Mesodermal cell (in vitro differentiated cells): ENCODE measurements around the gene MAP3K5.

ENCODE experiments used
- H3K27ac ChIP-seq: 2 replicates; pipeline ENCODE4 v1.7.0; 2013; ENCODE audit warnings: mild to moderate bottlenecking, low read depth, low read length, moderate library complexity; ENCODE audit not compliant: severe bottlenecking
- H3K36me3 ChIP-seq: 2 replicates; pipeline ENCODE4 v1.7.1; 2013; ENCODE audit warnings: mild to moderate bottlenecking, low read length, moderate library complexity; ENCODE audit not compliant: control insufficient read depth, insufficient read depth
- H3K4me1 ChIP-seq: one replicate; pipeline ENCODE4 v1.7.1; 2013; ENCODE audit warnings: mild to moderate bottlenecking, low read length; ENCODE audit not compliant: insufficient read depth, control insufficient read depth, poor library complexity, severe bottlenecking
- H3K4me3 ChIP-seq: 2 replicates; pipeline ENCODE4 v1.7.0; 2013; ENCODE audit warnings: low read length, control low read depth, mild to moderate bottlenecking; ENCODE audit not compliant: insufficient read depth, poor library complexity, severe bottlenecking; ENCODE audit errors: extremely low read depth
- H3K9me3 ChIP-seq: 2 replicates; pipeline ENCODE4 v1.7.1; 2013; ENCODE audit warnings: mild to moderate bottlenecking, low read length, moderate library complexity; ENCODE audit not compliant: control insufficient read depth
- WGBS, 2 experiments: methylation state at CpG; one replicate each; pipeline ENCODE4 v1.1.5; 2013; ENCODE audit warnings: missing lambda C conversion rate in 2 of 2; ENCODE audit not compliant: insufficient coverage in 2 of 2; 5-methylcytosine and 5-hydroxymethylcytosine counted together

Gene MAP3K5

DNA sequence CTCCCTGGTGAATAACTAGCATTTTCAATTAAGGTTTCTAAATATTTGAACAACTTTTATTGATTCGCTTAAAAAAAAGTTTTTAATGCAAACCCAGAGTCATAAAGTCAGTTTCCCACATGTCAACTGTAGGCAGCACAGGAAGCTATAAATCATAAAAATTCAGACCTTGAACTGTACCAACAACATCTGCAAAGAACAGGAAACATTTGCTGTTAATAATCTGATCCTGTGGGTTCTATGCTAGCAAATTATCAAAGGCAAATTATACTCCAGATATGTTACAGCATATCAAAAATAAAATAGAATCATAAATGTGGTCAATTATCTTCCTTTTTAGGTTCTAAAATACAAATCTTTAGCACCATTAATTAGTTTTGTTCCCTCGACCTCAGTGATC, 225.4 kb downstream of the MAP3K5 start:
- Histone ChIP-seq H3K9me3 (peaks cover 17% of the 10 kb centered on the region), H3K4me3 (no peak overlapping the region), H3K4me1 (no peaks in the 10 kb centered on the region), H3K27ac (no peak overlapping the region), H3K36me3 (no peaks in the 10 kb centered on the region)
- 83 to 88% methylated on average over 1 to 2 of the region's 2 CpGs for WGBS, 2 experiments

DNA sequence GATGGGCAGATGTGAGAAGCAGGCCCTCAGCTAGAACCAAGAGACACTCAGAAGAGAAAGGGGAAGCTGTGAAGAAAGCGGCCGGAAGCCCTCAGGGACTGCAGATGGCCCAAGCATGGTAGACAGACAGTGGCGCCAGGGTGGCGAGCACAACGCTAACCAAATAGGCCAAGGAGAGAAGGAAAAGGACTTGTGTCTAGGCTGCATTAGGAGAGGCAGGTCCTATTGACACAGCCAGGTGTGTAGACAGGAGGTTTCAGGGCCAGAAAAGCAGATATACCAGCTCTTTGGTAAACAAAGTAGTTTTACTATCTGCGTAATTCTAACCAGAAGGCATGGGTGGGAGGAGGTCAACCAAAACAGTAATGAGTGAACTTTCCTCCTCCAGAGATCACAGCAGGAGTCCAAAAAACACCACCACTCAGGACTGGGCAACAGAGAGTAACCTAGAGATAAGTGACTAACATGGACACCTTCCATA, 226.2 kb downstream of the MAP3K5 start:
- 96 to 100% methylated on average over 5 of the region's 6 CpGs for WGBS, 2 experiments

DNA sequence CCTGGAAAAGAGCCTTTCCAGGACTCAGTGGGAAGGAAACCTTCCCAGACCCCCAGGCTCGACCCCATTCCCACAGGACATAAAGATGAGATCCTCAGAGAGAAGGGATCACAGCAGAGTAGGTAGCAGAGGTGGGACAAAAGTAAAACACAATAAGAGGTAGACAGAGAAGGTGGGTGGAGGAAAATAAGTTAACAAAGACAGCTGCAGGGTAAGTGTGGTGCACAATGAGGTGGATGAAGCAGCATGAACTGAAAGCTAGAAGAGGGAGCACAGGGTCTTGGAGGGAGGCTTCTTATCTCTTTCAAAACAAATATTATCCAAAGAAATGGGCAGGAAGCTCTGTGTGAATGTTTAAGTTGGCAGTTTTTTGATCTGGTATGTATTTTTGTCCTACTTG, 228.1 kb downstream of the MAP3K5 start:
- Histone ChIP-seq H3K4me1 (no peaks in the 10 kb centered on the region), H3K9me3 (no peaks in the 10 kb centered on the region), H3K36me3 (no peaks in the 10 kb centered on the region), H3K27ac (no peak overlapping the region), H3K4me3 (no peak overlapping the region)
- WGBS, 2 experiments = no CpG with 5 or more reads among the region's 1 CpG

More for the DNA sequence above, 226.2 kb downstream of the MAP3K5 start:
- H3K36me3 ChIP-seq = no peaks in the 10 kb centered on the region
- no peak overlapping the region for H3K4me3 ChIP-seq
- H3K27ac ChIP-seq = no peak overlapping the region
- H3K9me3 ChIP-seq = peaks cover 9% of the 10 kb centered on the region
- no peaks in the 10 kb centered on the region for H3K4me1 ChIP-seq

DNA sequence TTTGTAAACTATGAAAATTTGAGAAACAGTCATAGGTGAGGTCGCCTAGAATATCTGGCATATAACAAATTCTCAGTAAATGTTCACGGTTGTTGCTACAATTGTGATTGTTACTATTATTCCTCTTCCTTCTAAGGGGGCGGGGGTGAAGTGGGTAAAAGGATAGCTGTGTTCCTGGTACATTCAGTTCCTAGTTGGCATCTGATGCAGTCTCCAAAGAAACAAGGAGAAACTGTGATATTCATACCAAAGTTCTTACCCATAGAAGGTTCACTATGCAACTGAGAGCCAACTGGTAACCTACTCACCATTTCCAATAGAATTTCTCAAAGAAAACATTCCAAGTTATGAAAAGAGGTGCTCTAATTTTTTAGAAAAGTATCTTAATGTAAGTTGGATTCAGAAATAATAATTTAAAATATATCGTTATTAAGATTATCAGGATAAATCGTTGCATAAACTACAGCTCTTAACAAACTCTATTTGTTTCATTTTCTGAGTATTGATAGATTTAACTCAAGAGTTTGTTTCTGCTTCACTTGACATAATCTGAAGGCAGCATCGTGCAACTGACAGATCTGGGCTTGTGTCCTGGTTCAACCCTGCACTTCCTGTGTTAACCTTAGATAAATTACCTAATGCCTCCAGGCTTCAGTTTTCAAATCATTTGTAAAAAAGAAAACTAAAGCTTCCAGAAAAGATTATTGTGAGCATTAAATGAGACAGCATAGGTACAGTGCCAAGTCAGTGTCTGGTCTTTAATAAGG, 228.7 kb downstream of the MAP3K5 start:
- Histone ChIP-seq H3K36me3 (no peaks in the 10 kb centered on the region), H3K4me1 (no peaks in the 10 kb centered on the region), H3K4me3 (no peak overlapping the region), H3K9me3 (no peaks in the 10 kb centered on the region), H3K27ac (no peak overlapping the region)
- 100% methylated on average over 1 of the region's 6 CpGs; no CpG with 5 or more reads in 1 of the 2 experiments for WGBS, 2 experiments

DNA sequence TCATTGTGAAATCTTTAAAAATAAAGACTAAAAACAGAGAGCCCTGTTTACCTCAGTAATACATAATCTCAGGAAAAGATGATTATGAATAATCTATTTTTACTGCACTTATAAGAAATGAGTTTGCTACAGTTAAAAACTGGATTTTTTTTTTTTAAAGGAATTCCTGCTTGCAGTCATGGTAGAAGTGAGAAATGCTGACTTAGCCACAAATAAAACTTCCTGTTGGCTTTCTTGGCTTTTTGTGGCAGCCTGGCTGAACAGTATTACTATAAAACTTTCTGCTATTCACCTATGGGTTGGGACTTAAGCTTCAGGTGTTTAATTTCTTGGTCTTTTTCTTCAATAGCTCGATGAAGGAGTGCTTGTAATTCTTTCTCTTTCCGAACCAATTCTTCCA, 230.1 kb downstream of the MAP3K5 start:
- H3K27ac ChIP-seq = no peak overlapping the region
- H3K4me3 ChIP-seq = no peak overlapping the region
- no peaks in the 10 kb centered on the region for H3K9me3 ChIP-seq
- H3K4me1 ChIP-seq = no peaks in the 10 kb centered on the region
- no CpG with 5 or more reads among the region's 2 CpGs for WGBS, 2 experiments
- no peaks in the 10 kb centered on the region for H3K36me3 ChIP-seq

DNA sequence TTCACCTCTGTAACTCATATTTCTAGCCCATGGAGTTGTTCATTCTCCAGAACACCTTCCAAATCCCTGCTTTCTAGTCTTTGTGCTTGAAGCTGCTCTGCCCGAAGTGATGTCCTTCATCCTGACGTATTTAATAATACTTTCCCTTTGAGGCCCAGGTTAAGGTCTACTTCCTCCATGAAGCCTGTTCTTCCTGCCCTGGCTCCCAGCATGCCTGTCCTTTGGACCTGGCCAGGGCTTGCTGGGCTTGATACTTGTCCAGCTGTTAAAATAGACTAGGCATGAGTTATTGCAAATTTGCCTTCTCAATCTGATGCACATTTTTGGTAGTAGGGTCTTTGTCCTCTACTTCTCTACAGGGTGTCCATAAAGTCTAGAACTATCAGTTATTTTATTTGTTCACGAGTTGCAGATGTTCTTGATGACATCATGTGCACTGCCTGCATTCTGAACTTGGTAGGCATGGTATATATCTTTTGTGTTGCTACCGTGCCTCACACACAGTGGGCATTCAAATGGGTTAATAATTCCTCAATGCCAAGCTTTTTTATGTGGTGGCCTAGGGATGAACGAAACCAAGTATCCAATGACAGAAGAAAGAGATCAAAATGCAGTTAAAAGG, 239.0 kb downstream of the MAP3K5 start:
- WGBS, 2 experiments = 87 to 92% methylated on average over 4 of the region's 5 CpGs
- H3K4me1 ChIP-seq = peaks cover 14% of the 10 kb centered on the region
- no peak overlapping the region for H3K4me3 ChIP-seq
- no peak overlapping the region for H3K27ac ChIP-seq
- H3K9me3 ChIP-seq = no peaks in the 10 kb centered on the region
- H3K36me3 ChIP-seq = no peaks in the 10 kb centered on the region

DNA sequence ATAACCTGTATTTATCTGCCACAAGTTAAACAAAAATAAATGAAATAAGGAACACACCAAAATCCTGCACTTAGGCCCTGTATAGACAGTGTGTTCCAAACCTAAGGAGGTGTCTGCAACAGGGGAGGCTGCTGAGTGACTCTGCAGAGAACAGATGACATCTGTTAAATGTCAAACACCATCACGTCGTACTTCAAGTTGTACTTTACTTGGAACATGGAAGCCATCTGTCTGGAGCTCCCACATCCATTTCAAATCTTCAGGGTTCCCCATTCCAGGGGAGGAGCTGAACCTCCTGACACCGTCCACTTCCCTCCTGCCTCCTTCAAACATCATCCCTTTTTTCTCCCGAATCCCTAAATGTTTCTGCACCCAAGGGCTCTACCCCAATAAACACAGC, 240.2 kb downstream of the MAP3K5 start:
- no peaks in the 10 kb centered on the region for H3K36me3 ChIP-seq
- no peak overlapping the region for H3K4me3 ChIP-seq
- WGBS, 2 experiments = 81 to 88% methylated on average over 2 to 4 of the region's 4 CpGs

DNA sequence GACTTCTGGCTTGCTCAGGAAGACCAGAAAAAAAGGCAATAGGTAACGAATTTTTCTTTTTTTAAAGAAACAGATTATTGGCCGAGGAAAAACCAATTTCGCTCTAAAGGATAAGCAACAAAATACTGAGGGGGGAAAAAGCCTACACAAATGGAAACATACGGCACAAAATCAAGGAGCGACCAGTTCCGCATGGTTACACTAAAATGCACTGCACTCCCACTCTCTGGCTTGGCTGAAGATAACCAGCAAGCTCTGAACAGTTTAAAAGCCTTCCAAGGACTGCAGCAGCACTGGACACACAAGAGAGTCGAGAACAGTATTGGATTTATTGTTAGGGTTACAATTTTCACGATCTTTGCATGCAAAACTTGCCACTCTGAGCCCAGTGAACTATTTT, 241.2 kb downstream of the MAP3K5 start:
- no peaks in the 10 kb centered on the region for H3K36me3 ChIP-seq
- H3K4me1 ChIP-seq = peaks cover 14% of the 10 kb centered on the region
- H3K27ac ChIP-seq = no peak overlapping the region
- H3K9me3 ChIP-seq = no peaks in the 10 kb centered on the region
- peak overlapping the region; percentile 52 for H3K4me3 ChIP-seq
- 64 to 67% methylated on average over 6 to 8 of the region's 8 CpGs for WGBS, 2 experiments

More for the DNA sequence above, 240.2 kb downstream of the MAP3K5 start:
- no peak overlapping the region for H3K27ac ChIP-seq
- H3K4me1 ChIP-seq = peaks cover 14% of the 10 kb centered on the region
- no peaks in the 10 kb centered on the region for H3K9me3 ChIP-seq

DNA sequence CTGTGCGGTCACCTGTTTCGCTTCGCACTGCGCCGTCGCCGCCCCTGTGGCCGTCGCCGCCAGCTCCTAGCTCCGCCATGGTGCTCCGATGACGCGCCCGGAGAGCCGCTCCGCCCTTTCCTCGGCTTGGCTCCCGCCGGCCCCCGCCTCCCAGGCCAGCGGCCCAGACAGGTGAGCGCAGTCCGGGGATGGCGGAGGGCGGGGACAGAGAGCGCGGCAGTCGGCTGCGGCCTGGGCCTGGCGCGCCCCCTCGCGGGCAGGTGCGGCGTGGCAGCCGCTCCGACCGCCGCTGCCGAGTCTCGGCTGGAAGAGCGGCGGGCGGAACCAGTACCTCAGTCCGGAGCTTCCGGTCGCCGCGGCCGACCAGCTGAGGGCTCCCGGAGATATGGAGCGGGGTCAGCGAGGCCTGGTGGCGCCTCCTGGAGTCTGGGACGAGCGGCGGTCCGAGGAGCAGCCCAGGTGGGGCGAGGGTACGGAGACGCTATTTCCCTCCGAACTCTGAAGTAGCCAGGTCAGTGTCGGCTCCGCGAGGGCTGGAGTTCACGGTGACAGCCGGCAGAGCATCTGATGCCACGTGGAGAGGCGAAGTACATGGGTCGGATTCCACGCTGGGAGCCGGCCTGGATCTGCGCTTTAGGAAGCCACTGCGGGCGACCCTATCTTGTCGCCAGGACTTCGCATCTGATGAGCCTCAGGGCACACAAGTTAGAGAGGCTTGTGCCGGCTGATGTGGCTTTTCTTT, 241.8 kb downstream of the MAP3K5 start, which contains the start of gene MAP7:
TSS of gene MAP7 (minus strand) at position 93 of the 742 bp plus-strand sequence. CDS start at position 79, 14 bp downstream.
- H3K27ac ChIP-seq = no peak within 1 kb of the TSS
- WGBS, 2 experiments = 0 to 1% methylated on average over 56 to 74 of the region's 79 CpGs

DNA sequence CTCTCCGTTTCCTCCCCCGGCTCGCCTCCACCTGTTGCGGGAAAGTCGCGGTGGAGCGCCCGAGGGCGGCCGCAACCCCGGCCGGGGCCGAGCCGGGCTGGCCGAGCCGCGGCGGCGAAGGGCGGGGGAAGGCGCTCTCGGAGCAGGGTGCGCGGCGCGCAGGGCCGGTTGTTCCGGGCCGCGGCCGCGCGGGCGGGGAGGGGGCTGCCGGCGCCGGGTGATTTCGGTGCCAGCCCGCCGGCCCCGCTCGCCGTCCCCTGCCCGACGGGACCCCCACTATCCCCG, 242.3 kb downstream of the MAP3K5 start:
- 0% methylated on average over 31 to 36 of the region's 46 CpGs for WGBS, 2 experiments
- Histone ChIP-seq H3K27ac (no peak overlapping the region), H3K36me3 (no peaks in the 10 kb centered on the region), H3K4me3 (peak overlapping the region; percentile 52), H3K9me3 (no peaks in the 10 kb centered on the region), H3K4me1 (peaks cover 14% of the 10 kb centered on the region)

More for the DNA sequence above, 241.8 kb downstream of the MAP3K5 start, which contains the start of gene MAP7:
- Histone ChIP-seq H3K9me3 (no peaks in the 10 kb centered on the region), H3K4me1 (peaks cover 14% of the 10 kb centered on the region), H3K36me3 (no peaks in the 10 kb centered on the region), H3K4me3 (peak within 1 kb of the TSS; percentile 52)
